NCI-H1092 treated with DMSO at 0.1 percent for 48 hours (cell line): ENCODE results near the gene HCAR2.
"Not testable (repeated sequence)": the region's sequence is repeated elsewhere in the genome, so short reads cannot be mapped to it uniquely, and the experiment has no call there.

Experiments
- DNase-seq: peaks from one replicate; lab custom pipeline; 2025; lab: John Stamatoyannopoulos, UW

Gene HCAR2

DNA sequence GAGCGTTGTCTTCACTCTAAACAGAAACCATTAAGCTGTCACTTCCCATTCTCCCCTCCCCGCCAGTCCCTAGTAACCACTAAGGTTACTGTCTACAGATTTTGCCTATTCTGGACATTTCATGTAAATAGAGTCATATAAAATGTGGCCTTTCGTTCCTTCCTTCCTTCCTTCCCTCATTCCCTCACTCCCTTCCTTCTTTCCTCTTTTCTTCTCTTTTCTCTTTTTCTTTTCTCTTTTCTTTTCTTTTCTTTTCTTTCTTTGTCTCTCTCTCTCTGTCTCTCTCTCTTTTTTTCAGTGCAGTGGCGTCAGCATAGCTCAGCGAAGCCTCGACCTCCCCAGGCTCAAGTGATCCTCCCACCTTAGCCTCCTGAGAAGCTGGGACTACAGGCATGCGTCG, 37.8 kb downstream of the HCAR2 start:
- DNase-seq: no peak

DNA sequence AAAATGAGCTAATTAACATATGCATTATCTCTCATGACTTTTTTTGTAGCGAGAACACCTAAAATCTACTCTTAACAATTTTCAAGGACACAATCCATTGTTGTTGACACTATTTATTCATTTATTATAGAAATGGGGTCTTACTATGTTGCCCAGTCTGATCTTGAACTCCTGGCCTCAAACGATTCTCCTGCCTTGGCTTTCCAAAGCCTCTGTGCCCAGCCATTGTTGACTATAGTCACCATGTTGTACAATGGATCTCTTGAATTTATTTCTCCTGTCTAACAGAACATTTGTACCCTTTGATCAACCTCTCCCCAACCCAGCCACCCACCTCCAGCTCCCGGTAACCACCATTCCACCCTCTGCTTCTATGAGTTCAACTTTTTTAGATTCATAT, 41.2 kb downstream of the HCAR2 start:
- DNase-seq: no peak

DNA sequence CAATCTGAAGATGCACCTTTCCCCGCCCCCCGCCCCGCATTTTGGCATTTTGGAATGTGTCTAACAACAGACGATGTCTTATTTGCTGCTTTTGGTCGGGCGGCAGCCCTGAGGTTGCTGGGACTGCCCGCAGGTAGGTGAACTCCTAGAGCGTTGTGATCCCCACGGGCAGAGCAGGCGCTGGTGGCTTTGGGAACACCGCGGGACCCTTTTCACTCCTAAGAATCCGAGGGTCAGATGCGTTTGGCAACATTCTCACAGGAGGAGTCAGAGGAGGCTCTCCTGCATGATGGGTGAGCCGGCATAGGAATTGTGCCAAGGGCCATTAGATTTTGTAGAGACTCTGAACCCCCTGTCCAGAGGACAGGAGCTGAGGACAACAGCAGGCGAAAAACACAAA, 41.9 kb downstream of the HCAR2 start:
- no peak for DNase-seq

GRCh38 chr12:122659579-122659978, 43.6 kb downstream of the HCAR2 start:
- DNase-seq: no peak

DNA sequence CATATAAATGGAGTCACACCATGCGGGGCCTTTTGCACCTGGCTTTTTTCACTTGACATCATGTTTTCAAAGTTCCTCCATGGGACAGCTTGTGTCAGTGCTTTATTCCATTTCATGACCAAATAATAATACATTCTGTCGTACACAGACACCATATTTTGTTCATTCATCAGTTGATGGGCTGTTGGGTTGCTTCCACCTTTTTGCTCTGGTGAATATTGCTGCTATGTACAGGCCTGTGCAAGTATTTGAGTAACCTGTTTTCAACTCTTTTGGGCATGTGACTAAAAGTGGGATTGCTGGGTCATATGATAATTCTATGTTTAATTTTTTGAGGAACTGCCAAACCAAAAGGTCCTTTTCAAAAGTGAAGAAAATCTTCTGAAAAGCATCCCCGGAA, 46.9 kb downstream of the HCAR2 start:
- DNase-seq: no peak

- DNase-seq: not testable (repeated sequence)
Observed at GRCh38 chr12:122653291-122653690, 49.9 kb downstream of the HCAR2 start.

GRCh38 chr12:122651520-122652224, 51.5 kb downstream of the HCAR2 start:
- no peak for DNase-seq
